ENCODE results near the gene MYEOV.

DNA sequence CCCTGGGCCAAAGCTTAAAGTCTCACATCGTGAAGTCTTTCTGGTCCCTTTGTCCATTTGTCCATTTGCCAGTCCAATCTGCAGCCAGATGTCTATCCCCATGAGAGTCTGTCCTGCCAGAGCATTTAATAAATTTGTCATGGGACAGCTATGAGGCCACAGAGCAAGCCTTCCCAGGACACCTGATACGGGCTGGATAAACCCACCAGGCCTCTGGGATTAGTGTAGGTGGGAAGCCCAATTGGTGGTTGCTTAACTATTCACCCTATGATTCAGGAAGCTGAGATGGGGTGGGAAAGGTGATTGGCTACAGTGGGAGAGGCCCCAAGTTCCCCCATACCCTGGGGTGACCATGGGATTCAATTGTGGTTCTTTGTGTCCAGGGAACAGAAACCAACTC lies 39.9 kb downstream of the MYEOV start:
- TF ChIP-seq, protein P1, sequence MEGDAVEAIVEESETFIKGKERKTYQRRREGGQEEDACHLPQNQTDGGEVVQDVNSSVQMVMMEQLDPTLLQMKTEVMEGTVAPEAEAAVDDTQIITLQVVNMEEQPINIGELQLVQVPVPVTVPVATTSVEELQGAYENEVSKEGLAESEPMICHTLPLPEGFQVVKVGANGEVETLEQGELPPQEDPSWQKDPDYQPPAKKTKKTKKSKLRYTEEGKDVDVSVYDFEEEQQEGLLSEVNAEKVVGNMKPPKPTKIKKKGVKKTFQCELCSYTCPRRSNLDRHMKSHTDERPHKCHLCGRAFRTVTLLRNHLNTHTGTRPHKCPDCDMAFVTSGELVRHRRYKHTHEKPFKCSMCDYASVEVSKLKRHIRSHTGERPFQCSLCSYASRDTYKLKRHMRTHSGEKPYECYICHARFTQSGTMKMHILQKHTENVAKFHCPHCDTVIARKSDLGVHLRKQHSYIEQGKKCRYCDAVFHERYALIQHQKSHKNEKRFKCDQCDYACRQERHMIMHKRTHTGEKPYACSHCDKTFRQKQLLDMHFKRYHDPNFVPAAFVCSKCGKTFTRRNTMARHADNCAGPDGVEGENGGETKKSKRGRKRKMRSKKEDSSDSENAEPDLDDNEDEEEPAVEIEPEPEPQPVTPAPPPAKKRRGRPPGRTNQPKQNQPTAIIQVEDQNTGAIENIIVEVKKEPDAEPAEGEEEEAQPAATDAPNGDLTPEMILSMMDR (IDR thresholded peaks at IDR 0.05): no peak
- no peak for TF ChIP-seq POLR2A (IDR thresholded peaks at IDR 0.05)
